Bronchial epithelial cell (primary cell): Measurements from ENCODE around the gene IMP4. TPM values are rescaled to one million over a fixed set of nuclear protein-coding genes. Genes with fewer than 3 reads are reported as not detected.

Source experiments
- DNase-seq: peaks from one replicate; pipeline ENCODE4 v3.0.0-alpha.2; 2010; ENCODE audit warnings: low read depth
- FAIRE-seq: peaks from 2 replicates; lab custom pipeline; 2011; peaks lifted over from hg19 to GRCh38; lab: Jason Lieb, UNC
- H3K27me3 ChIP-seq: 2 replicates; pipeline ENCODE4 v1.5.1; 2011; ENCODE audit warnings: low read length; ENCODE audit not compliant: control insufficient read depth, insufficient read depth
- H3K36me3 ChIP-seq: 2 replicates; pipeline ENCODE4 v1.5.1; 2011; ENCODE audit warnings: low read length; ENCODE audit not compliant: control insufficient read depth, insufficient read depth
- H3K4me3 ChIP-seq: 2 replicates; pipeline ENCODE4 v1.5.1; 2011; ENCODE audit warnings: mild to moderate bottlenecking, low read depth, low read length, control low read depth
- total RNA-seq: library from RNA; depleted of rRNA; stranded (reverse); fragments of >200 nt; gene quantifications from 2 replicates; pipeline ENCODE4 v1.2.1, GENCODE V29; 2014
- TF ChIP-seq, protein P1 (sequence below): IDR thresholded peaks from 2 replicates; pipeline ENCODE4 v1.5.1; 2011; ENCODE audit warnings: mild to moderate bottlenecking, moderate library complexity, low read length, control low read depth, inconsistent platforms; ENCODE audit not compliant: insufficient read depth, severe bottlenecking

The IMP4 gene
- total RNA-seq, 1 donor from 2014 or later, result 173 TPM

DNA sequence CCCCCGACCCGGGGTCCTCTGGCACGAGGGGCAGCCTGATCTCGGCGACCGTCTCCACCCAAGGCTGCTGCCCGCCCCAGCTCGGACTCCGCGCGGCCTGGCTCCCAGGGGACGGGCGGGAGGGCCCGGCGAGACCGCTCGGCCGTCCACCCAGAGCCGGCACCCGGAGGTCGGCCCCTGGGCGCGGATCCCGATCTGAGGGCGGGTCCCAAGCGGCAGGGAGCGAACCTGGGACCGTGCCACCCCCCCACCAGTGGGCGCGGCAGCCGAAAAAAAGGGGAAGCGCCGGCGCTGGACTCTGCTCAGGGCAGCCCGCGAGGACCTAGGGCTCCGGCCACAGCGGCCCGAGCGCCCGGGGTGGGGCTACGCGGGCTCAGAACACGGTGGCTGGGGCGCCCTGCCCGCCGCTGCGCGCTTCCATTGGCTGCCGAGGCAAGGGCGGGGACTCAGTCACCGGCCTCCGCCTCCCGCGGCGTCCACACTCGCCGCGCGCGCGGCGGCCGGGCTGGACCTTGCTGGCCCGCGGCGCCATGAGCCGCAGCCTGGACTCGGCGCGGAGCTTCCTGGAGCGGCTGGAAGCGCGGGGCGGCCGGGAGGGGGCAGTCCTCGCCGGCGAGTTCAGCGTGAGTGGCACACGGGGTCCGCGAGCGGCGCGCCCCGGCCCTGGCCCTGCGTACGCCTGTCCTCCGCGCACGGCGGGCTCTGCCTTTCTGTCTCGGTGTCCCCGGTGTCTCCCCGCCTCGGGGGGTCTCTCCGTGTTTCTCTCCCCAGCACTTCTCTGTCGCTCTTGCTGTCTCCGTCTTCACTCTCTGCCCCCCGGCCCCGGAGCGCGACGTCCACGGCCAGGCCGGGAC is 13.1 kb downstream of the IMP4 start, which contains the start of gene PTPN18:
Gene PTPN18 (plus strand): TSS at position 479 of the 854 bp plus-strand sequence. CDS start 52 bp downstream, at position 531.
- peak within 1 kb of the TSS; percentile 89 for H3K4me3 ChIP-seq
- FAIRE-seq (no peak), DNase-seq (peak; percentile 65)

DNA sequence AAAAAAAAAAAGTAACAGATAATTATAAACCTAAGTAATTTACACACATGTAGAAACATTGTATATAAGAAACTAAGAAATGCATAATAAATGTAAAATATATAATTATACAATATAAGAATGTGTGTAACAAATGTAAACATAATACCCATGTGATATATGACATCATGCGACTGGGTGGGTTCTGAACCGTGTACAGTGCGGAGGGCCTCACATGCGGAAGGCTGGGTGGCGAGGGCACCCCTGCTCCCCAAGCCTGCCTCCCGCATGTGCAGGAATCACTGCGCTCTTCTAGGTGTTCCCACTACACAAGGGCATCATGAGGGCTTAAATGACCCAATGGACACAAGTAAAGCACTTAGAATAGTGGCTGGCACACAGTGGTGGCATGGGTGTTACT is 15.2 kb downstream of the IMP4 start:
- DNase-seq (no peak), FAIRE-seq (no peak)
- Histone ChIP-seq H3K27me3 (no peaks in the 10 kb centered on the region), H3K4me3 (no peak overlapping the region), H3K36me3 (no peaks in the 10 kb centered on the region)
- TF ChIP-seq, protein P1, sequence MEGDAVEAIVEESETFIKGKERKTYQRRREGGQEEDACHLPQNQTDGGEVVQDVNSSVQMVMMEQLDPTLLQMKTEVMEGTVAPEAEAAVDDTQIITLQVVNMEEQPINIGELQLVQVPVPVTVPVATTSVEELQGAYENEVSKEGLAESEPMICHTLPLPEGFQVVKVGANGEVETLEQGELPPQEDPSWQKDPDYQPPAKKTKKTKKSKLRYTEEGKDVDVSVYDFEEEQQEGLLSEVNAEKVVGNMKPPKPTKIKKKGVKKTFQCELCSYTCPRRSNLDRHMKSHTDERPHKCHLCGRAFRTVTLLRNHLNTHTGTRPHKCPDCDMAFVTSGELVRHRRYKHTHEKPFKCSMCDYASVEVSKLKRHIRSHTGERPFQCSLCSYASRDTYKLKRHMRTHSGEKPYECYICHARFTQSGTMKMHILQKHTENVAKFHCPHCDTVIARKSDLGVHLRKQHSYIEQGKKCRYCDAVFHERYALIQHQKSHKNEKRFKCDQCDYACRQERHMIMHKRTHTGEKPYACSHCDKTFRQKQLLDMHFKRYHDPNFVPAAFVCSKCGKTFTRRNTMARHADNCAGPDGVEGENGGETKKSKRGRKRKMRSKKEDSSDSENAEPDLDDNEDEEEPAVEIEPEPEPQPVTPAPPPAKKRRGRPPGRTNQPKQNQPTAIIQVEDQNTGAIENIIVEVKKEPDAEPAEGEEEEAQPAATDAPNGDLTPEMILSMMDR, result no peak

More for the DNA sequence above, 13.1 kb downstream of the IMP4 start, which contains the start of gene PTPN18:
- Histone ChIP-seq H3K36me3 (no peaks in the 10 kb centered on the region), H3K27me3 (no peaks in the 10 kb centered on the region)
- TF ChIP-seq, protein P1, result peak; percentile 43

DNA sequence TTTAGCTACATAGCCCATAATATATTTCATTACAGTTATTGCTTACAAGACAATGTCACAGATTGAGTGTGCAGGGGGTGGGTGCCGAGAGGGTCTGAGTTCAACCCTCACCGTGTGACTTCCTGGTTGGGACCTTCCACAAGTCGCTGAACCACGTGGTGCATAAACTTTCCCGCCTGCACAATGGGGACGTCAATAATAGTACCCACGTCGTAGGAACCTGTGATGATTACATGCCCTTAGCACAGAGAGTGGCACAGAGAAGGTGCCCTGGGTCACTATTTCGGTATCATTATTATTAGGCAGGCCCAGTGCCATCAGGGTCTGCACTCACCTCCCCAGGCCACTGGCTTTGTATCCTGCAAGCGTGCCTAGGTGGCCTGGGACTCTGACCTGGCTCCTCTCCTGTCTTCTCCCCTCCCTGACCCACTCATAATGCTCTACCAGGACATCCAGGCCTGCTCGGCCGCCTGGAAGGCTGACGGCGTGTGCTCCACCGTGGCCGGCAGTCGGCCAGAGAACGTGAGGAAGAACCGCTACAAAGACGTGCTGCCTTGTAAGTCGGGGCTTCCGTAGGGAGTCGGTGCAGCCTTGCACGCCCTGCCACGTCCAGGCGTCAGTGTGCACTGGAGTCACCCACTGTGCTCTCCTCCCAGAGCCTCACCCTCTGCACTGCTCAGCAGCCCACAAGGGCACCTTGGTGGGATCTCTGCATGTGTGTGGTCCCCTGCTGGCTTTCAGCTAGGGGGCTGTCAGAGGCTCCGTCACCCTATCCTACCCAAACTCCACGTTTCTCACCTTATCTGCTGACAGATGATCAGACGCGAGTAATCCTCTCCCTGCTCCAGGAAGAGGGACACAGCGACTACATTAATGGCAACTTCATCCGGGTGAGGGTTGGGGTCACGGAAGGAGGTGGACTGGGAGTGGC is 16.0 kb downstream of the IMP4 start:
- TF ChIP-seq, protein P1, result no peak
- FAIRE-seq, result no peak
- Histone ChIP-seq H3K36me3 (no peaks in the 10 kb centered on the region), H3K27me3 (no peaks in the 10 kb centered on the region), H3K4me3 (no peak overlapping the region)
- DNase-seq, result no peak

DNA sequence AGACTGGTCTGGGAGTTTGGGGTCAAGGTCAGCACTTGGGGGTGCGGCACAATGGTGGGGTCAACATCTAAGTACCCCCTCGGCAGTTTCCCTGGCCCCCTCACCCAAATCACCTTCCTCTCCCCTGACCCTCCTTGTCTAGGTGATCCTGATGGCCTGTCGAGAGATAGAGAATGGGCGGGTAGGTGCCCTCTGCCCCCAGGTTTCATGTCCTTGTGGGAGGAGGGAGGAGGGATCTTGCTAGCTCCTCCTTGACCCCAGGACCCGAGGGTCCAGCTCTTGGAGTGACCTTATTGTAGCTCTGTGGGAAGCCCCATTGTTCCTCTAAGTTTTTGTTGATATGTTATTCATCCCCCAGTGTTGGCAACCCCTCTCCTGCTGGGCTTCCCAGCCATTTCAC is 16.8 kb downstream of the IMP4 start:
- FAIRE-seq (no peak), DNase-seq (no peak)
- no peaks in the 10 kb centered on the region for H3K36me3 ChIP-seq
- TF ChIP-seq, protein P1, result no peak
- H3K4me3 ChIP-seq, result no peak overlapping the region
- H3K27me3 ChIP-seq, result no peaks in the 10 kb centered on the region

DNA sequence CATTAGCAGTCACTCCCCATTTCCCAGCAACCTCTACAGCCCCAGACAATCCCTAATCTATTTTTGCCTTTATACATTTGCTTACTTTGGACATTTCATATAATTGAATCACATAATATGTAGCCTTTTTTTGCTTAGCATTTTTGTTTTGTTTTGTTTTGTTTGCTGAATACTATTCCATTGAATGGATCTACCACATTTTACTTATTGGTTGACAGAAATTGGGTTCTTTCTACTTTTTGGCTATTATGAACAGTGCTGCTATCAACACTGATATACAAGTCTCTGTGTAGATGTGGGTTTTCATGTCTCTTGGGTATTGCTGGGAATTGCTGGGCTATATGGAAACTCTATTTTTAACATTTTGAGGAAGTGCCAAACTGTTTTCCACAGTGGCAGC is 20.8 kb downstream of the IMP4 start:
- H3K27me3 ChIP-seq, result no peaks in the 10 kb centered on the region
- DNase-seq (no peak), FAIRE-seq (no peak)
- TF ChIP-seq, protein P1, result no peak
- no peaks in the 10 kb centered on the region for H3K36me3 ChIP-seq
- H3K4me3 ChIP-seq, result no peak overlapping the region
